CD14-positive monocyte (primary cell): Measurements from ENCODE around the gene RRP9. TPM values are rescaled to one million over a fixed set of nuclear protein-coding genes. Genes with fewer than 3 reads are reported as not detected.
A peak's percentile ranks its signal among the peaks of the same experiment; 100 is the strongest.

Source experiments
- DNase-seq, 3 donors: peaks; one replicate each; pipeline ENCODE4 v3.0.0-alpha.2; 2011 to 2022
- H2AFZ ChIP-seq: 2 replicates; pipeline ENCODE4 v1.6.0; 2012; ENCODE audit warnings: mild to moderate bottlenecking, low read depth, low read length, inconsistent platforms; ENCODE audit not compliant: insufficient read depth, poor library complexity, severe bottlenecking
- H3K27ac ChIP-seq, 2 donors: 1 replicate in 1 of 2; 2 replicates in 1 of 2; pipeline ENCODE4 v1.5.1; 2012 to 2013; ENCODE audit warnings: low read length in 2 of 2, control low read depth in 1 of 2, inconsistent platforms in 1 of 2, low read depth in 1 of 2, mild to moderate bottlenecking in 1 of 2
- H3K27me3 ChIP-seq, 2 donors: one replicate each; pipeline versions ENCODE4 v1.6.0 to v1.6.1; 2011 to 2013; ENCODE audit warnings: low read length in 2 of 2; ENCODE audit not compliant: control insufficient read depth in 2 of 2, insufficient read depth in 2 of 2
- H3K36me3 ChIP-seq, 2 donors: replicated peaks in 1 of 2; 1 replicate in 1 of 2; 2 replicates in 1 of 2; pipeline versions ENCODE4 v1.5.1 to v1.6.1; 2012 to 2013; ENCODE audit warnings: low read length in 2 of 2, control low read depth in 1 of 2, inconsistent platforms in 1 of 2, mild to moderate bottlenecking in 1 of 2; ENCODE audit not compliant: insufficient read depth in 2 of 2, control insufficient read depth in 1 of 2
- H3K4me1 ChIP-seq, 2 donors: 1 replicate in 1 of 2; 2 replicates in 1 of 2; pipeline versions ENCODE4 v1.5.1 to v1.6.1; 2012 to 2013; ENCODE audit warnings: low read length in 2 of 2, control low read depth in 1 of 2, inconsistent platforms in 1 of 2, mild to moderate bottlenecking in 1 of 2, moderate library complexity in 1 of 2; ENCODE audit not compliant: insufficient read depth in 2 of 2, control insufficient read depth in 1 of 2
- H3K4me2 ChIP-seq: replicated peaks from 2 replicates; pipeline ENCODE3; 2012; ENCODE audit warnings: low read length, moderate library complexity, mild to moderate bottlenecking; ENCODE audit not compliant: poor library complexity, severe bottlenecking; ENCODE audit errors: extremely low read depth
- H3K4me3 ChIP-seq, 3 experiments: fragments of 200-600 bp in 1 of 3; sonication (generic) in 1 of 3; replicated peaks in 1 of 3; 1 replicate in 2 of 3; 2 replicates in 1 of 3; pipeline ENCODE4 v1.5.1; 2011 to 2013; ENCODE audit warnings: low read length in 3 of 3, mild to moderate bottlenecking in 3 of 3, control low read depth in 2 of 3, low read depth in 2 of 3, inconsistent platforms in 1 of 3, moderate library complexity in 1 of 3
- H3K79me2 ChIP-seq: 2 replicates; pipeline ENCODE4 v1.6.0; 2012; ENCODE audit warnings: mild to moderate bottlenecking, control low read depth, inconsistent platforms, low read length, moderate library complexity; ENCODE audit not compliant: insufficient read depth
- H3K9ac ChIP-seq: 2 replicates; pipeline ENCODE4 v1.6.0; 2017; ENCODE audit warnings: low read length, mild to moderate bottlenecking; ENCODE audit not compliant: insufficient read depth, poor library complexity, severe bottlenecking
- H3K9me3 ChIP-seq, 2 donors: replicated peaks in 1 of 2; 1 replicate in 1 of 2; 2 replicates in 1 of 2; pipeline versions ENCODE4 v1.5.1 to v1.6.1; 2012 to 2013; ENCODE audit warnings: low read length in 2 of 2, control low read depth in 1 of 2; ENCODE audit not compliant: control insufficient read depth in 1 of 2, insufficient read depth in 1 of 2
- H4K20me1 ChIP-seq: 2 replicates; pipeline ENCODE4 v1.6.0; 2012; ENCODE audit warnings: mild to moderate bottlenecking, low read length, control low read depth, moderate library complexity; ENCODE audit not compliant: insufficient read depth
- H3K27ac Mint-ChIP-seq, 7 donors: one replicate each; pipeline ENCODE4 v1.8.0; 2020; ENCODE audit warnings: mild to moderate bottlenecking in 7 of 7, mixed read lengths in 7 of 7, moderate library complexity in 6 of 7, inconsistent platforms in 2 of 7
- H3K27me3 Mint-ChIP-seq, 3 donors: one replicate each; pipeline ENCODE4 v1.8.0; 2021 to 2022; ENCODE audit warnings: low read depth in 3 of 3, mild to moderate bottlenecking in 3 of 3, mixed read lengths in 3 of 3, moderate library complexity in 3 of 3, inconsistent platforms in 1 of 3
- H3K36me3 Mint-ChIP-seq, 2 donors: one replicate each; pipeline ENCODE4 v1.8.0; 2020; ENCODE audit warnings: mixed read lengths in 2 of 2, inconsistent platforms in 1 of 2, mild to moderate bottlenecking in 1 of 2
- H3K4me1 Mint-ChIP-seq: one replicate; pipeline ENCODE4 v1.8.0; 2020; ENCODE audit warnings: mild to moderate bottlenecking, mixed read lengths
- H3K4me3 Mint-ChIP-seq, 2 donors: one replicate each; pipeline ENCODE4 v1.8.0; 2020; ENCODE audit warnings: mild to moderate bottlenecking in 2 of 2, mixed read lengths in 2 of 2, moderate library complexity in 1 of 2
- H3K9me3 Mint-ChIP-seq, 7 donors: one replicate each; pipeline ENCODE4 v1.8.0; 2020 to 2022; ENCODE audit warnings: mixed read lengths in 7 of 7, mild to moderate bottlenecking in 6 of 7, moderate library complexity in 6 of 7, inconsistent platforms in 2 of 7
- CTCF ChIP-seq: fragments of 200-600 bp; IDR thresholded peaks from one replicate; pipeline ENCODE4 v1.8.0; 2022; ENCODE audit warnings: antibody characterized with exemption, mild to moderate bottlenecking
- WGBS: methylation state at CpG from one replicate; pipeline ENCODE4 v1.1.5; 2013; ENCODE audit warnings: missing lambda C conversion rate; ENCODE audit not compliant: insufficient coverage; 5-methylcytosine and 5-hydroxymethylcytosine counted together
- intact Hi-C, 2 donors: fragments of 100-400 bp; cut with micrococcal nuclease; formaldehyde crosslinking; loops; one replicate each; pipeline versions ENCODE4 v1.15.0 to v1.15.1; 2023
- polyA plus RNA-seq, 3 donors: library from polyadenylated mRNA; depleted of rRNA in 1 of 3; unstranded in 2 of 3; stranded (reverse) in 1 of 3; fragments of 300-500 nt in 2 of 3; fragments of >200 nt in 1 of 3; fragmentation: Illumina TruSeq in 2 of 3; gene quantifications; 1 replicate in 2 of 3; 2 replicates in 1 of 3; pipeline ENCODE4 v1.2.3, GENCODE V29; 2012 to 2021

The RRP9 gene
- polyA plus RNA-seq, 3 donors, result 6.7 to 10.4 (median 9.9) TPM

DNA sequence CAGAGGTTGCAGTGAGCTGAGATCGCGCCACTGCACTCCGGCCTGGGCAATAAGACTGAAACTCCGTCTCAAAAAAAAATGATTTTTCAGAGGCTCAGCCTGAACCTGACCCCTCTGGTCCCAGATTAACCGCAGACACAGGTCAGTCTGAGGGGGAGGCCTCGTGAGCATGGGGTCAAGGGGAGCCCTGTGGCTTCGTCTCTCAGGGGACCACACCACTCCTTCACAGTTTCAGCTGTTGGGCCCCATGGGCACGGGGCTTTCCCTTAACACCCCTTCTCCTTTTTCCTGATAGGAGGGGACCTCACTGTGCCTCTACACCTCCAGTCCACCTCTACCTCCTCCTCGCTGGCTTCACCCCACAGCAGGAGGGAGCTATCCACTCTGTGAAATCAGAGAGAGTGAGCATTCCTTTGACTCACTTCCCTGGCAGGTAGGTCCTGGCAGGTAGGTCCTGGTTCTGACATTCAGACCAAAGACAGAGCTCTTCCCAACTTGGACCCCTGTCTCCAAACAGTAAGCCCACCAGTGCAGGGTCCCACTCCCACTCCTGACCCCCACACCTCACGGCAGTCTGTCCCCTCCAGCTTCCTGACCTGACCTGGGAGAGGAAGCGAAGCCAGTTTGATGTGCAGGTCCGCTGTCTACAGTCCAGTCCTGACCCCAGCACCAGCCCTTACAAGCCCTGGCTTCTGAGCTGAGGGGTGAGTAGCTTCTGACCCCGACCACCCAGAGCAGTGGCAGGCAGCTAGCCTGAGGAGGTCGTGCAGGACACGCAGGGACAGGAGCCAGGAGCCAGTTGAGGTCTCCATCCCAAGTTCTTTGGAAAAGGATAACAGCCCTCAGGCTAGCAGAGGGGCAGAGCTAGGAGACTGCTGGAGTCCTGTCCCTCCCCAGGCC, 9.0 kb downstream of the RRP9 start:
- no peak overlapping the region for H3K4me3 ChIP-seq
- H3K27ac ChIP-seq, result no peak overlapping the region
- Mint-ChIP-seq H3K27me3 (peaks cover 2 to 5% (median 2%) of the 10 kb centered on the region in 3 donors), H3K36me3 (peaks cover 47 to 60% of the 10 kb centered on the region in 2 donors), H3K4me3 (no peak overlapping the region), H3K9me3 (peaks cover 0 to 3% (median 0%) of the 10 kb centered on the region in 7 donors), H3K4me1 (no peaks in the 10 kb centered on the region), H3K27ac (no peak overlapping the region)
- no peak overlapping the region for H3K9ac ChIP-seq
- H3K4me2 ChIP-seq, result no peak overlapping the region
- H3K27me3 ChIP-seq, result no peaks in the 10 kb centered on the region
- no peaks in the 10 kb centered on the region for H3K4me1 ChIP-seq
- intact Hi-C loops, result no loop called here
- no peak overlapping the region for H2AFZ ChIP-seq
- no peak for DNase-seq
- no peaks in the 10 kb centered on the region for H3K9me3 ChIP-seq
- TF ChIP-seq CTCF, result no peak
- H3K79me2 ChIP-seq, result no peaks in the 10 kb centered on the region
- H4K20me1 ChIP-seq, result no peaks in the 10 kb centered on the region
- peaks cover 42 to 55% of the 10 kb centered on the region in 2 donors for H3K36me3 ChIP-seq
- WGBS, result 94% methylated on average over 9 of the region's 15 CpGs

- H3K27ac ChIP-seq, result no peak overlapping the region
- no peak overlapping the region for H3K4me2 ChIP-seq
- Mint-ChIP-seq H3K27me3 (peaks cover 2 to 5% (median 3%) of the 10 kb centered on the region in 3 donors), H3K36me3 (peaks cover 38 to 51% of the 10 kb centered on the region in 2 donors), H3K9me3 (peaks cover 0 to 3% (median 0%) of the 10 kb centered on the region in 7 donors), H3K4me3 (no peak overlapping the region), H3K27ac (peak overlapping the region in 1 of 7 donors; percentile 4), H3K4me1 (no peaks in the 10 kb centered on the region)
- H3K4me1 ChIP-seq, result no peaks in the 10 kb centered on the region
- no peaks in the 10 kb centered on the region for H3K9me3 ChIP-seq
- H3K4me3 ChIP-seq, result no peak overlapping the region
- peaks cover 34 to 45% of the 10 kb centered on the region in 2 donors for H3K36me3 ChIP-seq
- no peak for DNase-seq
- no peaks in the 10 kb centered on the region for H4K20me1 ChIP-seq
- intact Hi-C loops, result no loop called here
- TF ChIP-seq CTCF, result no peak
- no peak overlapping the region for H2AFZ ChIP-seq
- 100% methylated on average over 3 of the region's 6 CpGs for WGBS
- no peaks in the 10 kb centered on the region for H3K27me3 ChIP-seq
- no peaks in the 10 kb centered on the region for H3K79me2 ChIP-seq
- no peak overlapping the region for H3K9ac ChIP-seq
Observed at GRCh38 chr3:51931756-51932155, 9.9 kb downstream of the RRP9 start.
